GM10266 (cell line): ENCODE measurements around the gene MSLN.
A peak's percentile ranks its signal among the peaks of the same experiment; 100 is the strongest.
"Not testable (repeated sequence)": the region's sequence is repeated elsewhere in the genome, so short reads cannot be mapped to it uniquely, and the experiment has no call there.

Experiments
- DNase-seq: peaks from one replicate; pipeline ENCODE4 v3.0.0; 2012; ENCODE audit errors: extremely low spot score
- CTCF ChIP-seq: IDR thresholded peaks from 2 replicates; pipeline ENCODE4 v1.5.1; 2012; ENCODE audit warnings: mild to moderate bottlenecking, low read depth; ENCODE audit not compliant: control insufficient read depth, insufficient read depth; ENCODE audit errors: missing control alignments

The MSLN gene

GRCh38 chr16:740459-740763 lies 20.1 kb upstream of the MSLN start:
- no peak for TF ChIP-seq CTCF
- DNase-seq, result no peak

GRCh38 chr16:740764-741505 lies 19.6 kb upstream of the MSLN start, which contains the start of gene CIAO3:
CIAO3 (minus strand) TSS chr16:740997; CDS start chr16:740985, 12 bp downstream.
- TF ChIP-seq CTCF, result peak; percentile 97
- DNase-seq, result peak; percentile 98

- DNase-seq, result no peak
- no peak for TF ChIP-seq CTCF
These were observed 18.4 kb upstream of the MSLN start for GRCh38 chr16:741986-742629.

GRCh38 chr16:742894-743293 lies 17.6 kb upstream of the MSLN start:
- not testable (repeated sequence) for DNase-seq

- DNase-seq, result no peak
These were observed 16.6 kb upstream of the MSLN start for GRCh38 chr16:743794-744500.

GRCh38 chr16:745739-746138 lies 14.8 kb upstream of the MSLN start:
- TF ChIP-seq CTCF, result peak; percentile 51
- DNase-seq, result no peak

More at GRCh38 chr16:743794-744500, 16.6 kb upstream of the MSLN start:
- no peak for TF ChIP-seq CTCF

GRCh38 chr16:746637-747036 lies 13.9 kb upstream of the MSLN start:
- no peak for DNase-seq
- TF ChIP-seq CTCF, result no peak
